ENCODE measurements around the gene AJAP1. TPM values are rescaled to one million over a fixed set of nuclear protein-coding genes. Genes with fewer than 3 reads are reported as not detected.

The AJAP1 gene
- total RNA-seq, 1 experiment from 2014 or later: not detected

DNA sequence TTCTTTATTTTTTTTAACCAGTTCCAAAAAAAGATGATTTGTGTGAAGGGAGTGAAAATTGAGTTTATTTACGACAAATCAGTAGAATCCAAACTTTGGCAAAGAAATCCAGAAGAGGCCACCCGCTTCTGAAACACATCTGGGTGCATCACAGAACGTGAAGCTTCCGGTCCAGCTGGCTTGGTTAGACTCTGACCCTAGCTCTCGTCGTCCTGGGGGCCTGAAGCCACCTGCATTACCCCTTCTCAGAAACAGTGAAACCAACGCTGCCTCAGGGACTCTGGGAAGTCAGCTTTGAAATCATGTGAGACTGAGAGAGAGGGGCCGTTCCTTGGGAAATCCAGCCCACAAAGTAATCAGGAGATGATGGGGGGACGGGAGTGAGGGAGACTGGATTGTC, 21.8 kb downstream of the AJAP1 start:
- no peak for DNase-seq (ENCODE audit: extremely low read depth, low read depth)

DNA sequence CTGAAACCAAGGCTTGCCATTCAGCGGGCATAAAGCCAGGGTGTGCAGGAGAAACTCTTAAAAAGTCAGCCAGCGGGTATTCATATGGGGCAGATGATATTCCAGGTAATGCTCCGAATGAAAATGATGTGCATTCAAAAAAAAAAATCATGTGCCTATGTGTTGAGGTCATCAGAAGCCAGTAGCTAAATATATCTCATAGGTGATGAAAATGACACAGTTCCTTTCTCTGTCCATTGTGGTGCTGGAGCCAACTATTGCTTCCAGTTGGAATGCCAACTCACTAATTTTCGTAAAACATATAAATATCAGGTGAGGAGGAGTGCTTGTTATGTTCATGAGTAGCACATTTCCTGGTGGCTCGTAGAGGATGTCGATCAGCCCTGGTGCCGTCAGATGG, 23.2 kb downstream of the AJAP1 start:
- DNase-seq (ENCODE audit: extremely low read depth, low read depth): no peak

GRCh38 chr1:4678066-4678717, 23.8 kb downstream of the AJAP1 start:
- no peak for DNase-seq (ENCODE audit: extremely low read depth, low read depth)

DNA sequence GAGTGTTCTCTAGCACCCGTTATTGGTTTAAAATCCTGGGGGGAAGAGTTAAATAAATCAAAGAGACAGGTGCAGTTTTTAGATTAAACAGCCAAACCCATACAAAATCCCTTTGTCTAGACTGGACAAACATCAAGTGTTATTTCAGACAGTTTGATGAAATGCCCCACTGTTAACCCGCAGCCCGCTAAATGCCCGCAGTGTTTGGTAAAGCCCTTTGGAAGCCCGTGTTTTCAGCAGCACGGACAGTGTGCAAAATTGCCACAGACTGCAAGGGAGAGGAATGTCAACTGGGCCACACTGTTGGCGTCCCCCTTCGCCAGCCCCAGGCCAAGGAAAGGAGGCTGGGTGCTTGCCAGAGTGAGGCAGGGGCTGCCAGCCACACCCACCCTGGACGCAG, 26.6 kb downstream of the AJAP1 start:
- DNase-seq (ENCODE audit: extremely low read depth, low read depth): no peak

- no peak for DNase-seq (ENCODE audit: extremely low read depth, low read depth)
Observed at GRCh38 chr1:4682607-4683220, 28.3 kb downstream of the AJAP1 start.

- DNase-seq (ENCODE audit: extremely low read depth, low read depth): no peak
Observed at GRCh38 chr1:4684136-4684535, 29.7 kb downstream of the AJAP1 start.

DNA sequence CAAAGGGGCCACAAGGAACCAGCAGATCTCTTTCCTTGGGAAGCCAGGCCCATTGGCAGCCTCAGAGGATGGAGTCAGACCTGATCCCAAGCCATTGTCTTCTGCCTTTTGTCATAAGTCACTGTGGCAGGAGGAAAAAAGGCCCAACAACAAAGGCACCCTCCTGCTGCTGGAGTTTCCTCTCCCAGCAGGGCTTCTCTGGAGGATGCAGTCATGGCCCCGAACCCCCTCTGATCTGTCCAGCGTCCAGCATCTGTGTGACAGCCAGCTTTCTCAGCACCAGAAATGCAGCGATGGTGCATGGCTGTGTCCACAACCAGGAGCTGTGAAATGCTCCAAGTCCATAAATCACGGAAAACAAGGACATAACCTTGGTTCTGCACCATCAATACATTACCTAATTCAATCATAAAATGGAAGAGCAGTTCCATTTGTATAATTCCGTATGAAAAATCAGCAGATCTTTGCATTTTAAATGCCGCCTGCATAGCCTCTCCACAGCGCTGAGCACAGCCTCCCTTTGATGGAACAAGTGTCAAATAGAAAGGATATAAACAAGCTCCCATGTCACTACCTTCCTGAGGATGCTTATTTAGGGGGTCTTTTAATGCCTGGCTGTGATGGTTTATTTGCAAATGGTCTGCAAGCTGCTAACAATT, 30.6 kb downstream of the AJAP1 start:
- DNase-seq (ENCODE audit: extremely low read depth, low read depth): no peak

DNA sequence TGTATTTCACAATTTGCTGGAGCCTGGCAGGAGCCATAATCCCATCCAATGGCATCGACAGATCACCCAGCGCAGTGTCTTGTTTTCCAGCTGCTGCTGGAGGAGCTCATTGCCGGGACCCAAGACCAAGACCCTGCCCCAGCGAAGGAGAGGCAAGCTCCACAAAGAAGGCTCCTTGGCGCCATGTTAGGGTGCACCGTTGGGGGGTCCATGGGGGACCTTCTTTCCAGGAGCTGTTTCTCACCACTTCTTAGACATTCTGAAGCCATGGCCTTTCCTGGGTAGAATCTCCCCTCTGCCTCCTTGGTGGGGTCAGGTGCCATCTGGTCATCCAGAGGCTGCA, 31.1 kb downstream of the AJAP1 start:
- DNase-seq (ENCODE audit: extremely low read depth, low read depth): no peak

GRCh38 chr1:4687943-4688342, 33.5 kb downstream of the AJAP1 start:
- DNase-seq (ENCODE audit: extremely low read depth, low read depth): no peak

GRCh38 chr1:4689271-4689935, 35.0 kb downstream of the AJAP1 start:
- no peak for DNase-seq (ENCODE audit: extremely low read depth, low read depth)

DNA sequence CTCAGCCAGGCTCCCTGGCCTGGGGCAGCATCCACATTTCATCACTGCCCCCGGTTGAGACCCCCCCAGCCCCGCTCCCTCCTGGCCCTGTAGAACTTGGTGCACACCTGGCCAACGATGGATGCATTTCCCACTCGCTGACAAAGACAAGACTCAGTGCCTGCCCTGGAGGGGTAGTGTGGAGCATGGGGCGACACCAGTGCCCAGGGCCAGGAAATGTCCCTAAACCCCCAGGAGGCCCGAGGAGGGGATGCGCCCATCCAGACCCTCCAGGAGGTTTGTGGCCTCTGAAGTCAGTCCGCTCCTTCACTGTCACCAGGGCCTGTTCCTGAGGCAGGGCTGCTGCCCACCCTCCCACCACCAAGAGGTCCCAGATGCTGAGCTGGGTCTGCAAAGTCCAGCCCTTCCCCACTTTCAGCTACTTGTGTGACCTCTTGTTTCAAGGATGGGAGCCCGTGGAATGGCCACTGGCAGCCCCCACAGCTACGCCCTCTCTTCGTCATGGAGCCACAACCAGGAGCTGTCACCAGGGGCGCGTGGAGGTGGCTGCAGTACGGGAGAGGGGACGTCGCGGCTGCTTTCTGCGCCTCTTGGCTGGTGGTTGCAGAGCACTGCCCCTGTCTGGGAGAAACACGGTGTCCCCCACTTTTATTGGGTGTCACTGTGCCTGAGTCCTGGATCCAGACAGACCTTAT, 35.7 kb downstream of the AJAP1 start:
- no peak for DNase-seq (ENCODE audit: extremely low read depth, low read depth)

DNA sequence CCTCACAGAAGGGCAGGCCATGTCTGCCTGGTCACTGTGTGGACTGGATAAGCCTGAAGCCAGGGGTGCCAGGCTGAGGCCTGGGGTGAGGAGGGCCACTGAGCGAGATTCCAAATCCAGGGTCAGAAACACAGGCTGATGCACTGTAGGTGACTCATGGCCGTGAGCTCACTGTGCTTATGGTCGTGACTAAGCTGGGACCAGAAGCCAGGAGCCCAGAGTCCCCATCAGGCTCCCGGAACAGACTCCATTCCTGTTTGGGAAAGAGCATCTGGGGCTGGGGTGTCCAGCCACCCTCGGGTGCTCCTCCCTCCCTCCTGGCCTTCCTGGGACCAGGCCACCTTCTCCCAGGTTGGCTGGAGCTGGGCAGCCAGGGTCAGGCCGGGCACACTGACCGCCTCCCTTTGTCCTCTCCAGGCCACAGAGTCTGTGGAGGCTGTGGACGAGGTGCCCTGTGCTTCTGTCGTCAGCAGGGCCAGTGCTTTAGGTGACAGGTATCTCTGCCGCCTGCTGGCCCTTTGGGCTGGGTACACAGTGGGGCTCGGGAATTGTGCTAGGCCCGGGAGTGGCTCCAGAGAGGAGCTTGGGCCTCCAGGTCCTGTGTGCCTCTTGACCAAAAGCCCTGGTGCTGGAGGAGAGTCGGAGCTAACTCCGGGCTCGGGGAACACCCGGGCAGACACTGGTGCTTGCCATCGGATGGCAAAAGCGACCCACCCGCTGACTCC, 36.7 kb downstream of the AJAP1 start:
- DNase-seq (ENCODE audit: extremely low read depth, low read depth): no peak

- DNase-seq (ENCODE audit: extremely low read depth, low read depth): no peak
Observed at GRCh38 chr1:4691766-4692405, 37.5 kb downstream of the AJAP1 start.

DNA sequence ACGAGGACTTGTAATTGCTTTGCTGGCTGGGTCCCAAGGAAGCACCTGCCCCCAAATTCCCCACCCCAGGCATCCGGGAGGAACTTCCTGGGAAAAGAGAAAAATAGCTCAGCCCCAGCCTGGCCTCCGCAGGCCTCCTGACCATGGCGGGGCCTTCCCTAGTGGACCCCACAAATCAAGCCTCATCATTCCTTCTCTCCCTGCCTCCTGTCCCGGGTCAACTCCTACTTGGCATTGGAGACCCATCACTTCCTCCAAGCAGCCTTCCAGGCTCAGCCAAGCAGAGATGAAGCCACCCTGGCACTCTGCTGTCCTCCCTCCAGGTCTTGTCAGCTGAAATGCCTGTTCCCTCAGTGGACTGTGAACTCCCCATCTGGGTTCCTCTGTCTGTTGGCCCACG, 38.0 kb downstream of the AJAP1 start:
- DNase-seq (ENCODE audit: extremely low read depth, low read depth): no peak

GRCh38 chr1:4693331-4693730, 38.9 kb downstream of the AJAP1 start:
- no peak for DNase-seq (ENCODE audit: extremely low read depth, low read depth)

GRCh38 chr1:4693891-4694290, 39.5 kb downstream of the AJAP1 start:
- DNase-seq (ENCODE audit: extremely low read depth, low read depth): no peak

DNA sequence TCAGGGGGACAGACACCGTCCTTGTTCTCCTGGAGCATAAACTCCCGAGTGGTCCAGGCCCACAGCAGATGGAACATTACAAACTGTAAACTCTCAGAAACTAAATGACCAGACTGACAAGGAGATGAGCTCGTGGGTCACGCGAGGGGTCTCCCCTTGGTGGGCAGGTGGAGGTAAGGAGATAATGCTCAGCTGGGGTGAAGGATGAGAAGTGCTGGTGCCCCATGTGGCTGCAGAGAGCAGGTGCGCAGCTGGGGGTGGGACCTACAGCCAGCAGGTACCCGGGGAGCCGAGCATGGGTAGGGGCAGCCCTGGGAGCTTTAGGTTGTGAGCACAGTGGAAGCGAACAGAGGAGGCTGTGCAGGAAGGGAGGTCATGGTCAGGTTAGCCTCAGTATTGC, 40.1 kb downstream of the AJAP1 start:
- DNase-seq (ENCODE audit: extremely low read depth, low read depth): no peak

GRCh38 chr1:4695241-4695640, 40.8 kb downstream of the AJAP1 start:
- DNase-seq (ENCODE audit: extremely low read depth, low read depth): no peak

GRCh38 chr1:4696161-4696745, 41.8 kb downstream of the AJAP1 start:
- no peak for DNase-seq (ENCODE audit: extremely low read depth, low read depth)

DNA sequence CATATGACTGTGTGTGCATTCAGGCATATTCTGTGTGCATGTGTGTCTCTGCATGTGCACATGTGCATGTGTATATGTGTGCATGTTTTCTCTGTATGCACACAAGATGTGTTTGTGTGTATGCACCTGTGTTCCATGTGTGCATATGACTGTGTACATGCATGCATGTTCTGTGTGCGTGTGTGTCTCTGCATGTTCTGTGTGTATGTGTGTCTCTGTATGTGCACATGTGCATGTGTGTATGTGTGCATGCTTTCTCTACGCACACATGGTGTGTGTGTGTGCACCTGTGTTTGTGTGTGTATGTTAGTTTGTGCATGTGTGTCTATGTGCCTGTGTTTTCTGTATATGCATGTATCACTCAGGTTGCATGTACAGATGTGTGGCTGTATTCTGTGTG, 42.3 kb downstream of the AJAP1 start:
- DNase-seq (ENCODE audit: extremely low read depth, low read depth): no peak

Data from NCI-H460 (cell line).